ENCODE results near the gene TNC.

DNA sequence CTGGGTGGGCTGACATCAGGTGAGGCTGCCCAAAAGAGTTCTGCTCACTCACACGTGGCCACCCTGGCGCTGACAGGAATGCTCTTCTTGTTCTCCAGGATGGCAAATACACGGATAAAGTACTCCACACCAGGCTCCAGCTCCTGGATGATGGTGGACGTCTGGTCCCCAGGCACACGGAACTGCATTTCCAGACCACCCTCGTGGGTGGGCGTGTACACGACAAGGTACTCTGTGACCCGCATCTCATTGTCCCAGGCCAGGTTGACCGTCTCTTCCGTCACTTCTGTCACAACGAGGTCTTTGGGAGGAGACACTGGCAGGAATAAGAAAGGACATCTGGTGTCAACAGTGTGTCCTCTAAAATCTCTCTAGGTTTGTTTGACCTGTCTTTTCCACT is 33.8 kb downstream of the TNC start:
- TF ChIP-seq, protein P1, sequence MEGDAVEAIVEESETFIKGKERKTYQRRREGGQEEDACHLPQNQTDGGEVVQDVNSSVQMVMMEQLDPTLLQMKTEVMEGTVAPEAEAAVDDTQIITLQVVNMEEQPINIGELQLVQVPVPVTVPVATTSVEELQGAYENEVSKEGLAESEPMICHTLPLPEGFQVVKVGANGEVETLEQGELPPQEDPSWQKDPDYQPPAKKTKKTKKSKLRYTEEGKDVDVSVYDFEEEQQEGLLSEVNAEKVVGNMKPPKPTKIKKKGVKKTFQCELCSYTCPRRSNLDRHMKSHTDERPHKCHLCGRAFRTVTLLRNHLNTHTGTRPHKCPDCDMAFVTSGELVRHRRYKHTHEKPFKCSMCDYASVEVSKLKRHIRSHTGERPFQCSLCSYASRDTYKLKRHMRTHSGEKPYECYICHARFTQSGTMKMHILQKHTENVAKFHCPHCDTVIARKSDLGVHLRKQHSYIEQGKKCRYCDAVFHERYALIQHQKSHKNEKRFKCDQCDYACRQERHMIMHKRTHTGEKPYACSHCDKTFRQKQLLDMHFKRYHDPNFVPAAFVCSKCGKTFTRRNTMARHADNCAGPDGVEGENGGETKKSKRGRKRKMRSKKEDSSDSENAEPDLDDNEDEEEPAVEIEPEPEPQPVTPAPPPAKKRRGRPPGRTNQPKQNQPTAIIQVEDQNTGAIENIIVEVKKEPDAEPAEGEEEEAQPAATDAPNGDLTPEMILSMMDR (IDR thresholded peaks at IDR 0.05): no peak
- TF ChIP-seq POLR2A (IDR thresholded peaks at IDR 0.05): no peak
